ENCODE measurements around the gene CDON. TPM values are rescaled to one million over a fixed set of nuclear protein-coding genes. Genes with fewer than 3 reads are reported as not detected.
A peak's percentile ranks its signal among the peaks of the same experiment; 100 is the strongest.

The CDON gene
- total and polyA plus RNA-seq, 2 of the 13 experiments (the other 11 are each of a cell fraction or from before 2014, with no cell fraction given) = 9.6 to 12.8 TPM

DNA sequence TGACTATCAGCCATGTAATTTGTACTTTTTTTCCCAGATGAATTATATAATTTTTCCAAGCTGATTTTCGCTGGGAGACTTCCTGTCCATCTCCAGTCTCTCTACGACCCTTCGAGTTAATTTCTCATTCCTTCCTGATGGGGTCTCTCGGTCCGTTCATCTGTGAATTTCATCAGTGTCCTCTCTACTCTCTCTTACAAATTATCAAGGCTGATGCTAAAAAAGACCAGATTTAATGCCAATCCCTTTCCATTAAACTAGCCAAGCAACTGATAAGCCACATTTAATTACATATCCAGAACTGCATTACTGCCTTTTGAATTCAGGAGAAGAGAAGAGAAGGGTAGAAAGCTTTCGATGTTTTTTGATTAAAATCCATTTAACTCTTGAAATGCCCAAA is 91.0 kb downstream of the CDON start:
- Histone ChIP-seq H3K4me3 (replicated peaks in 1 of 3; ENCODE audit: insufficient read depth in 1 of 3, low read depth in 2 of 3, low read length in 3 of 3) (no peak overlapping the region), H2AFZ (ENCODE audit: low read length) (no peak overlapping the region), H4K20me1 (ENCODE audit: insufficient read depth, low read length) (no peaks in the 10 kb centered on the region), H3K36me3 (replicated peaks in 1 of 2; ENCODE audit: control insufficient read depth in 1 of 2, insufficient read depth in 2 of 2, low read length in 2 of 2) (peaks cover 0 to 3% of the 10 kb centered on the region in 2 experiments; a peak in 1 of 5 replicates), H3K27me3 (ENCODE audit: control insufficient read depth in 1 of 2, insufficient read depth in 2 of 2, low read length in 2 of 2) (no peaks in the 10 kb centered on the region), H3K79me2 (ENCODE audit: insufficient read depth, low read length) (no peaks in the 10 kb centered on the region), H3K4me2 (ENCODE audit: low read depth, low read length) (no peak overlapping the region), H3K9ac (ENCODE audit: insufficient read depth, low read depth, low read length) (no peak overlapping the region), H3K9me3 (ENCODE audit: low read length) (no peaks in the 10 kb centered on the region), H3K4me1 (ENCODE audit: insufficient read depth, low read length) (peaks cover 28% of the 10 kb centered on the region), H3K27ac (ENCODE audit: extremely low read length, insufficient read depth, low read length) (no peak overlapping the region)
- in situ Hi-C loops (cut with HindIII; ENCODE audit: extremely low pct_ligation_motif_present, low pct_unique_long_range_greater_than_20kb) (no loop called here), intact Hi-C loops (cut with micrococcal nuclease; ENCODE audit: unreplicated experiment) (no loop called here)
- FAIRE-seq (no peak), ATAC-seq (no peak), DNase-seq (ENCODE audit: low spot score) (no peak)
- WGBS (ENCODE audit: low lambda C conversion rate) = 96% methylated on average over 6 of the region's 6 CpGs
- ChIA-PET CTCF (ENCODE audit: low intra/inter-chr PET ratio, low total read pairs) (no interaction called here), POLR2A (no interaction called here)
- no peak for TF ChIP-seq SETDB1 (CRISPR knock-in tag; IDR thresholded peaks at IDR 0.05; ENCODE audit: borderline replicate concordance)
- TF ChIP-seq ZBTB20 (CRISPR knock-in tag; IDR thresholded peaks at IDR 0.05; ENCODE audit: borderline replicate concordance, low read depth) = no peak
- TF ChIP-seq TEAD3 (CRISPR knock-in tag; optimal IDR thresholded peaks at IDR 0.05; ENCODE audit: borderline replicate concordance) = peak; percentile 30
- BruUV-seq (replicated peaks) = no TSS peak

DNA sequence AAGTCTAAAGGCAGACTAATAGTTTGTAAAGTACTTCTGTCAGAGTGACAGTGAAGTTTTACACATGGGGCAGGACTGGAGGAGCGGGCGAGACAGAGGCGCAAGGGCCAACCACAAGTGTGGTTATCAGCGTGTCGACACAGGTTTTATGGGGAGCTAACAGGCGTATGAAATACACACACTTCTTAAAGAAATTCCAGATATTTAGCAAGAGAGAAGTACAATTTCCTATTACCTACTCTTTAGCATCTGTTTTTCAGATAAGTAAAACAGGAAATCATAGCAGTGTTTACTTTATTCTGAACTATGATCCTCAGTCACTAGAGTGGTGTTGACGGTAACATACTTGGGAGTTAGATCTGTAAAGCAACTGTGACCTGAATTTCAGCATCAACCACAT is 94.3 kb downstream of the CDON start:
- in situ Hi-C loops (cut with HindIII; ENCODE audit: extremely low pct_ligation_motif_present, low pct_unique_long_range_greater_than_20kb) (no loop called here), intact Hi-C loops (cut with micrococcal nuclease; ENCODE audit: unreplicated experiment) (no loop called here)
- H3K27me3 ChIP-seq (ENCODE audit: control insufficient read depth in 1 of 2, insufficient read depth in 2 of 2, low read length in 2 of 2) = no peaks in the 10 kb centered on the region
- H2AFZ ChIP-seq (ENCODE audit: low read length) = no peak overlapping the region
- peak; percentile 70 for DNase-seq (ENCODE audit: low spot score)
- peaks cover 28% of the 10 kb centered on the region for H3K4me1 ChIP-seq (ENCODE audit: insufficient read depth, low read length)
- no peak overlapping the region for H3K4me3 ChIP-seq (replicated peaks in 1 of 3; ENCODE audit: insufficient read depth in 1 of 3, low read depth in 2 of 3, low read length in 3 of 3)
- FAIRE-seq = peak; percentile 30
- no peaks in the 10 kb centered on the region for H3K79me2 ChIP-seq (ENCODE audit: insufficient read depth, low read length)
- WGBS (ENCODE audit: low lambda C conversion rate) = 81% methylated on average over 7 of the region's 7 CpGs
- no TSS peak for BruUV-seq (replicated peaks)
- H3K9me3 ChIP-seq (ENCODE audit: low read length) = no peaks in the 10 kb centered on the region
- ChIA-PET POLR2A (no interaction called here), CTCF (ENCODE audit: low intra/inter-chr PET ratio, low total read pairs) (no interaction called here)
- H3K36me3 ChIP-seq (replicated peaks in 1 of 2; ENCODE audit: control insufficient read depth in 1 of 2, insufficient read depth in 2 of 2, low read length in 2 of 2) = no peaks in the 10 kb centered on the region
- H3K4me2 ChIP-seq (ENCODE audit: low read depth, low read length) = peak overlapping the region; percentile 39
- no peak overlapping the region; the same call in 1 of the 2 replicates for H3K9ac ChIP-seq (ENCODE audit: insufficient read depth, low read depth, low read length)
- no peaks in the 10 kb centered on the region for H4K20me1 ChIP-seq (ENCODE audit: insufficient read depth, low read length)
- peak overlapping the region; percentile 50 for H3K27ac ChIP-seq (ENCODE audit: extremely low read length, insufficient read depth, low read length)
- peak; percentile 88 for ATAC-seq
- TF ChIP-seq CBX5 (CRISPR knock-in tag; IDR thresholded peaks at IDR 0.05; ENCODE audit: borderline replicate concordance) = no peak
- TF ChIP-seq GABPA (IDR thresholded peaks at IDR 0.05; ENCODE audit: low read depth, low read length) = no peak
- TF ChIP-seq GABPA (CRISPR knock-in tag; IDR thresholded peaks at IDR 0.05; ENCODE audit: low read depth) = peak; percentile 46
- TF ChIP-seq ZNF660 (CRISPR knock-in tag; IDR thresholded peaks at IDR 0.05; ENCODE audit: borderline replicate concordance, low read depth) = no peak
- TF ChIP-seq THAP11 (CRISPR knock-in tag; IDR thresholded peaks at IDR 0.05) = no peak; the same call in 1 of the 2 replicates
- no peak for TF ChIP-seq ARNT (IDR thresholded peaks at IDR 0.05)
- TF ChIP-seq FOXK1 (CRISPR knock-in tag; IDR thresholded peaks at IDR 0.05; ENCODE audit: borderline replicate concordance, low read depth) = peak; percentile 33; the same call in 1 of the 2 replicates
- no peak for TF ChIP-seq MAFF (IDR thresholded peaks at IDR 0.05; ENCODE audit: low read depth, low read length)
- peak; percentile 52 for TF ChIP-seq MED1 (CRISPR knock-in tag; IDR thresholded peaks at IDR 0.05)
- peak; percentile 43 for TF ChIP-seq ASH2L (IDR thresholded peaks at IDR 0.05; ENCODE audit: insufficient read length, low read depth, low read length)
- no peak for TF ChIP-seq CBX1 (IDR thresholded peaks at IDR 0.05; ENCODE audit: low read depth)
- TF ChIP-seq BRD4 (CRISPR knock-in tag; IDR thresholded peaks at IDR 0.05) = no peak
- TF ChIP-seq ZNF282 (IDR thresholded peaks at IDR 0.05; ENCODE audit: partially characterized antibody) = no peak
- no peak for TF ChIP-seq RFX1 (IDR thresholded peaks at IDR 0.05)
- no peak for TF ChIP-seq PAWR (CRISPR knock-in tag; IDR thresholded peaks at IDR 0.05; ENCODE audit: borderline replicate concordance)
- TF ChIP-seq ZNF460 (CRISPR knock-in tag; IDR thresholded peaks at IDR 0.05; ENCODE audit: borderline replicate concordance) = no peak
- TF ChIP-seq MAFG (CRISPR knock-in tag; IDR thresholded peaks at IDR 0.05) = no peak
- 0 out of 2 replicates have a peak, but pooled peaks have one; percentile 27 for TF ChIP-seq SOX5 (CRISPR knock-in tag; IDR thresholded peaks at IDR 0.05; ENCODE audit: borderline replicate concordance)
- TF ChIP-seq ZNF264 (CRISPR knock-in tag; IDR thresholded peaks at IDR 0.05) = no peak
- TF ChIP-seq PPARG (CRISPR knock-in tag; conservative IDR thresholded peaks at IDR 0.05) = 0 out of 2 replicates have a peak, but pooled peaks have one; percentile 30
- peak; percentile 35 for TF ChIP-seq FOXA1 (IDR thresholded peaks at IDR 0.05)
- peak; percentile 71 for TF ChIP-seq FOXA1 (CRISPR knock-in tag; IDR thresholded peaks at IDR 0.05)
- peak; percentile 77 for TF ChIP-seq HNF4A (CRISPR knock-in tag; IDR thresholded peaks at IDR 0.05)

All from HepG2 (cell line).